HFF-Myc (cell line): ENCODE data around the gene KRTAP9-2.
"Not testable (repeated sequence)": the region's sequence is repeated elsewhere in the genome, so short reads cannot be mapped to it uniquely, and the experiment has no call there.

Experiments
- DNase-seq: peaks from one replicate; pipeline ENCODE4 v3.0.0-alpha.2; 2011; ENCODE audit warnings: low read depth; ENCODE audit errors: extremely low read depth
- H3K4me3 ChIP-seq: replicated peaks from 2 replicates; pipeline ENCODE4 v1.5.1; 2011; ENCODE audit warnings: low read depth, mild to moderate bottlenecking, control low read depth, low read length
- CTCF ChIP-seq: IDR thresholded peaks from 2 replicates; pipeline ENCODE4 v1.5.1; 2012; ENCODE audit warnings: mild to moderate bottlenecking, low read depth, low read length, control low read depth; ENCODE audit errors: missing control alignments

Gene KRTAP9-2

GRCh38 chr17:41226598-41227095 is at the start of gene KRTAP9-2:
KRTAP9-2 (plus strand) TSS chr17:41226648; CDS start chr17:41226655, 7 bp downstream.
- H3K4me3 ChIP-seq, DNase-seq: not testable (repeated sequence)

GRCh38 chr17:41176744-41177387 is 49.6 kb upstream of the KRTAP9-2 start:
- DNase-seq, result no peak
- no peak for TF ChIP-seq CTCF
- H3K4me3 ChIP-seq, result no peak overlapping the region

- TF ChIP-seq CTCF, result no peak
- DNase-seq, result no peak
- H3K4me3 ChIP-seq, result no peak within 1 kb of the TSS
Measured at GRCh38 chr17:41177727-41178271, 48.6 kb upstream of the KRTAP9-2 start, which contains the start of gene KRTAP4-2. KRTAP4-2 (minus strand) TSS chr17:41178221; CDS start chr17:41178164, 57 bp downstream.

GRCh38 chr17:41178341-41178740 is 48.1 kb upstream of the KRTAP9-2 start:
- no peak for DNase-seq
- H3K4me3 ChIP-seq, result no peak overlapping the region
- no peak for TF ChIP-seq CTCF

- DNase-seq, result no peak
- no peak for TF ChIP-seq CTCF
- H3K4me3 ChIP-seq, result no peak overlapping the region
Measured at GRCh38 chr17:41178843-41179616, 47.4 kb upstream of the KRTAP9-2 start.

- no peak for TF ChIP-seq CTCF
- DNase-seq, result no peak
- no peak within 1 kb of the TSS for H3K4me3 ChIP-seq
Measured at GRCh38 chr17:41184480-41184961, 41.9 kb upstream of the KRTAP9-2 start, which contains the start of gene KRTAP4-1. KRTAP4-1 (minus strand) TSS chr17:41184911; CDS start chr17:41184854, 57 bp downstream.

GRCh38 chr17:41185001-41185400 is 41.4 kb upstream of the KRTAP9-2 start:
- TF ChIP-seq CTCF, result no peak
- DNase-seq, result no peak

More at GRCh38 chr17:41185001-41185400, 41.4 kb upstream of the KRTAP9-2 start:
- no peak overlapping the region for H3K4me3 ChIP-seq
